ENCODE measurements around the gene ZBTB42. TPM values are rescaled to one million over a fixed set of nuclear protein-coding genes. Genes with fewer than 3 reads are reported as not detected.

ZBTB42 gene
- total RNA-seq, 2 donors from 2014 or later = 6.6 to 7.0 TPM

GRCh38 chr14:104843442-104844305 is 42.8 kb downstream of the ZBTB42 start:
- Histone ChIP-seq H3K36me3 (no peaks in the 10 kb centered on the region), H3K9me3 (no peaks in the 10 kb centered on the region), H3K4me3 (no peak overlapping the region), H3K9ac (ENCODE audit: low read depth in 2 of 2, low read length in 2 of 2) (no peak overlapping the region), H3K27ac (no peak overlapping the region), H3K27me3 (peaks cover 35% of the 10 kb centered on the region), H3K4me1 (no peaks in the 10 kb centered on the region)
- no peak for DNase-seq
- intact Hi-C loops (cut with DNase I) = no loop called here
- TF ChIP-seq, protein P1, sequence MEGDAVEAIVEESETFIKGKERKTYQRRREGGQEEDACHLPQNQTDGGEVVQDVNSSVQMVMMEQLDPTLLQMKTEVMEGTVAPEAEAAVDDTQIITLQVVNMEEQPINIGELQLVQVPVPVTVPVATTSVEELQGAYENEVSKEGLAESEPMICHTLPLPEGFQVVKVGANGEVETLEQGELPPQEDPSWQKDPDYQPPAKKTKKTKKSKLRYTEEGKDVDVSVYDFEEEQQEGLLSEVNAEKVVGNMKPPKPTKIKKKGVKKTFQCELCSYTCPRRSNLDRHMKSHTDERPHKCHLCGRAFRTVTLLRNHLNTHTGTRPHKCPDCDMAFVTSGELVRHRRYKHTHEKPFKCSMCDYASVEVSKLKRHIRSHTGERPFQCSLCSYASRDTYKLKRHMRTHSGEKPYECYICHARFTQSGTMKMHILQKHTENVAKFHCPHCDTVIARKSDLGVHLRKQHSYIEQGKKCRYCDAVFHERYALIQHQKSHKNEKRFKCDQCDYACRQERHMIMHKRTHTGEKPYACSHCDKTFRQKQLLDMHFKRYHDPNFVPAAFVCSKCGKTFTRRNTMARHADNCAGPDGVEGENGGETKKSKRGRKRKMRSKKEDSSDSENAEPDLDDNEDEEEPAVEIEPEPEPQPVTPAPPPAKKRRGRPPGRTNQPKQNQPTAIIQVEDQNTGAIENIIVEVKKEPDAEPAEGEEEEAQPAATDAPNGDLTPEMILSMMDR (IDR thresholded peaks at IDR 0.05) = no peak

DNA sequence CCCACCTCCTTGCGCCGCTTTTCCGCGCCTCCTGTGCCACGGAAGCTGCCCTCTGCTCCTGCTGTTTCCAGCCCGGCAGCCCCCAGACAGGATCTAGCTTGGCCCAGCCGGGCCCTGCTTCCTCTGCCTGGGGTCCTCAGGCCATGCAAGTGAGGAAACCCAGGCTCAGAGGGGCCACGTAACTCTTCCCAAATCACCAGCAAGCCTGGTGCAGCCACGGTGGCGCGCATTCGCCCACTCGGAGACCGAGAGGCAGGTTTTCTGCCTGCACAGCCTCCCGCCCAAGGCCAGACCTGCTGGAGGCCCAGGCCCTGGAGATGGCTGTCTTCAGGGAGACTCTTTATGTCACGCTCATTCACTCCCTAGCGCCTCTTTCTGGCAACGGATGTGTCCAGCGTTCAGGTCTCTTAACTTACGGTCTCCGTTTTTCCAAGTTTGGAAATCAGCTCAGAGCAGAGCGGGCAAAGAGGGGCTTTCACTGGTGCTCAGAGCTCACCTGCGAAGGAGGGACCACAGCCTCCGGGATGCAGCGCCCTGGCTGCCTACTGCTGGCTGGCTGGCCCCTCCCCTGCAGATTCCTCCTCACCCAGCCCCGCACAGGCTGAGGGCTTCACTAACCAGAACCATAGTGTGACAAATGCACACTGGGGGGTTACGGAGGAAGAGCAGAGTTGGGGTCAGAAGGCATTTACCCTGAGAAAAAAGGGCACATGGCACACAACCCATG is 43.6 kb downstream of the ZBTB42 start:
- Histone ChIP-seq H3K36me3 (no peaks in the 10 kb centered on the region), H3K9me3 (no peaks in the 10 kb centered on the region), H3K4me3 (no peak overlapping the region), H3K27me3 (peaks cover 35% of the 10 kb centered on the region), H3K27ac (no peak overlapping the region), H3K4me1 (no peaks in the 10 kb centered on the region), H3K9ac (ENCODE audit: low read depth in 2 of 2, low read length in 2 of 2) (no peak overlapping the region)
- intact Hi-C loops (cut with DNase I) = no loop called here
- no peak for DNase-seq
- TF ChIP-seq, protein P1 (IDR thresholded peaks at IDR 0.05) = no peak

DNA sequence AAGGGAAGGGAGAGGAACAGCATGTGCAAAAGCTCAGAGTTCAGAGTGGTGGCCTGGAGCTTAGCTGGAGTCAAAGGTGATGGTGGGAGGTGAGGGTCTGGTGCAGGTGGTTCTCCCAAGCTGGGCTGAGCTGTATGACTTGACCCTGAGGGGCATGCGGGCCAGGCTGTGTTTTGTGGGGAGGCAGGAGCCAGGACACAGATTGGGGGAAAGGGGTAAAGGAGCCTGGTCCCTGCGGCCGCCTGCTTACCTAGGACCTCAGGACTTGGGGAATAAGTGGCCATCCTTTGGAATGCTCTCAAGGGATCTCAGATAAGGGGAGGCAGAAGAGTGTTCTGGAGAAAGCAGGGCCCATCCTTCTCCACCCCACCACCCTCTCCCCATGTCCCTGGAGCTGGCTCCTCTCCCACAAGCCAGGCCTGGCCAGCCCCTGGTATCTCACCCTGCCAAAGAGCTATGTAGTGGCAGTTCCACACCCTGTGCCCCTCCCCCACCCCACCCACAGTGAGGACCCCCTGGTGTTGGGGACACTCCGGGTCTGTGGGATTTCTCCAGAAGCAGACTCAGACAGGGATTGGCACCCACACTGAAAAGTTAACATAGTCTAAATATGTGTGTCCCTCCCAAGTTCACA is 44.2 kb downstream of the ZBTB42 start:
- no peak overlapping the region for H3K9ac ChIP-seq (ENCODE audit: low read depth in 2 of 2, low read length in 2 of 2)
- TF ChIP-seq, protein P1 (IDR thresholded peaks at IDR 0.05) = no peak
- intact Hi-C loops (cut with DNase I) = no loop called here
- H3K36me3 ChIP-seq = no peaks in the 10 kb centered on the region
- no peak for DNase-seq
- no peaks in the 10 kb centered on the region for H3K4me1 ChIP-seq
- H3K4me3 ChIP-seq = no peak overlapping the region
- peaks cover 35% of the 10 kb centered on the region for H3K27me3 ChIP-seq
- H3K27ac ChIP-seq = no peak overlapping the region
- H3K9me3 ChIP-seq = no peaks in the 10 kb centered on the region

DNA sequence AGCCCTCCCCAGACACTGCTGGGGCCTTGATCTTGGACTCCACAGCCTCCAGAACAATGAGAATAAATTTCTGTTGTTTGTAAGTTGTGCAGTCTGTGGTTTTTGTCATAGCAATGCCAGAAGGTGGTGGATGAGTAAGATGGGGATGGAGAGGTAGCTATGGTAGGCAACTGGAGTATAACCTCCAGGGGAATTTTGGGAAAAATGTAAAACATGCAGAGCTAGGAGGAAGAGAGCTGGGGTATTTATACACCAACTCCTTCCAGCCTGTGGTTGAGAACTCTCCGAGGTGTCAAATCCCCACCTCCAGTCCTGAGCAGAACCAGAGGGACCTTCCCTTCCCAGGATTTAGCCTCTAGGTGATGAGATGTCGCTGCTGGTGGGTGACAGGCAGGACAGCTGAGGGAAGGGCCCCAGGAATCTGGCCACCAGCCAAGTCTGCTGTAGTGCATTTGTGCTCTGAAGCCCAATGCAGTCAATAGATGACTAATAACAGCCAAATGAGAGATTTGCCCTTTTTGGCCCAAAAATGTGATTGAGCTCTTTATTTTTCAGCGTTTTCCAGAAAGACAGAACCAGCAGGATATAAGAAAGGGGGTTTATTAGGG is 45.0 kb downstream of the ZBTB42 start:
- no peak for DNase-seq
- Histone ChIP-seq H3K9ac (ENCODE audit: low read depth in 2 of 2, low read length in 2 of 2) (no peak overlapping the region), H3K9me3 (no peaks in the 10 kb centered on the region), H3K36me3 (no peaks in the 10 kb centered on the region), H3K27me3 (peaks cover 35% of the 10 kb centered on the region), H3K4me3 (no peak overlapping the region), H3K4me1 (no peaks in the 10 kb centered on the region), H3K27ac (no peak overlapping the region)
- intact Hi-C loops (cut with DNase I) = no loop called here
- TF ChIP-seq, protein P1 (IDR thresholded peaks at IDR 0.05) = no peak

GRCh38 chr14:104852280-104852663 is 51.4 kb downstream of the ZBTB42 start:
- H3K27ac ChIP-seq = no peak overlapping the region
- intact Hi-C loops (cut with DNase I) = no loop called here
- H3K9ac ChIP-seq (ENCODE audit: low read depth in 2 of 2, low read length in 2 of 2) = no peak overlapping the region
- no peak overlapping the region for H3K4me3 ChIP-seq
- H3K27me3 ChIP-seq = peaks cover 12% of the 10 kb centered on the region
- no peaks in the 10 kb centered on the region for H3K4me1 ChIP-seq
- no peak for DNase-seq
- no peaks in the 10 kb centered on the region for H3K36me3 ChIP-seq
- no peaks in the 10 kb centered on the region for H3K9me3 ChIP-seq
- TF ChIP-seq, protein P1 (IDR thresholded peaks at IDR 0.05) = no peak
